ENCODE results near the gene ERAL1. TPM values are rescaled to one million over a fixed set of nuclear protein-coding genes. Genes with fewer than 3 reads are reported as not detected.
"Not testable (repeated sequence)": the region's sequence is repeated elsewhere in the genome, so short reads cannot be mapped to it uniquely, and the experiment has no call there.

ERAL1 gene
- total and polyA plus RNA-seq, 2 experiments from 2014 or later: 32.3 to 77.1 TPM

DNA sequence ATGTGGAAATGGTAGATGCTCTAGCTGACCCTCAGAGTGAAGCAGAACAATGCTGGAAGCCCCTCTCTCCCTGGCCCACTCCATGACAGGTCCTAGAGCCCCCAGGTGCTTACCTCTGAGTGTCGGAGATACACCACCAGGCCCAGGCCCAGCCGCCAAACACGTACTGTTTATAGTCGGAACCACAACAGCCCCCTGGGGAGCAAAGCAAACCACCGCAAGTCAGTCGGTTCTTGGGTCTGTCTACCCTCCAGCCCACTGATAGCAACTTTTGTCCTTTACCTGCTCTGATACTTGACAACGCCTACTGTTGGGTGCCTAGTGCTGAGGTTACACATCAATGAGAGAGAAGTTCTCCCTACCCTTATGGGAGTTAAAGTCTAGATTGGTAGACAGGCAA lies 34.0 kb downstream of the ERAL1 start:
- Histone ChIP-seq H3K27me3 (no peaks in the 10 kb centered on the region), H3K9me3 (ENCODE audit: low read depth) (no peaks in the 10 kb centered on the region), H3K36me3 (no peaks in the 10 kb centered on the region), H3K27ac (no peak overlapping the region), H3K4me3 (no peak overlapping the region), H3K4me1 (ENCODE audit: low read depth) (peaks cover 5% of the 10 kb centered on the region)
- TF ChIP-seq, protein P1, sequence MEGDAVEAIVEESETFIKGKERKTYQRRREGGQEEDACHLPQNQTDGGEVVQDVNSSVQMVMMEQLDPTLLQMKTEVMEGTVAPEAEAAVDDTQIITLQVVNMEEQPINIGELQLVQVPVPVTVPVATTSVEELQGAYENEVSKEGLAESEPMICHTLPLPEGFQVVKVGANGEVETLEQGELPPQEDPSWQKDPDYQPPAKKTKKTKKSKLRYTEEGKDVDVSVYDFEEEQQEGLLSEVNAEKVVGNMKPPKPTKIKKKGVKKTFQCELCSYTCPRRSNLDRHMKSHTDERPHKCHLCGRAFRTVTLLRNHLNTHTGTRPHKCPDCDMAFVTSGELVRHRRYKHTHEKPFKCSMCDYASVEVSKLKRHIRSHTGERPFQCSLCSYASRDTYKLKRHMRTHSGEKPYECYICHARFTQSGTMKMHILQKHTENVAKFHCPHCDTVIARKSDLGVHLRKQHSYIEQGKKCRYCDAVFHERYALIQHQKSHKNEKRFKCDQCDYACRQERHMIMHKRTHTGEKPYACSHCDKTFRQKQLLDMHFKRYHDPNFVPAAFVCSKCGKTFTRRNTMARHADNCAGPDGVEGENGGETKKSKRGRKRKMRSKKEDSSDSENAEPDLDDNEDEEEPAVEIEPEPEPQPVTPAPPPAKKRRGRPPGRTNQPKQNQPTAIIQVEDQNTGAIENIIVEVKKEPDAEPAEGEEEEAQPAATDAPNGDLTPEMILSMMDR (IDR thresholded peaks at IDR 0.05; ENCODE audit: low read depth, low read length): no peak
- DNase-seq (ENCODE audit: low read depth in 1 of 2, low spot score in 1 of 2): no peak

DNA sequence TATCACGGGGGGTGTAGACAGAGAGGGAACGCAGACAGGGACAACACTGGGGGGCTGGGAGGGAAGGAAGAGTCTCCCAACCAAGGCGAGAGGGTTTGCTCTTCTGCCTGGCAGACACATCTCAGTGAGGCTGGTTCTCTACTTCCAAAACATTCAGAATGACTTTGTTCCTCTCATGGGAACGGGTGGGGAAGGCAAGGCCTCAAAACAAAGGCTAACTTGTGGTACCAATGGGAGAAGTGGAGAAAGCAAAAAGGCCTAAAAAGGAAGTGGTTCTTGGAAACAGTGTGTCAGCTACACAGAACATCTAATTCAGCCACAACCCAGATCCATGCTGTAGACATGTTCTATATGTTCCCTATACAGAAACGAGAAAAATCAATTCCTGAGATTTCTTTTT lies 35.2 kb downstream of the ERAL1 start:
- no peak overlapping the region for H3K4me3 ChIP-seq
- H3K36me3 ChIP-seq: no peaks in the 10 kb centered on the region
- TF ChIP-seq, protein P1 (IDR thresholded peaks at IDR 0.05; ENCODE audit: low read depth, low read length): no peak
- H3K27me3 ChIP-seq: no peaks in the 10 kb centered on the region
- H3K9me3 ChIP-seq (ENCODE audit: low read depth): no peaks in the 10 kb centered on the region
- DNase-seq (ENCODE audit: low read depth in 1 of 2, low spot score in 1 of 2): no peak
- H3K27ac ChIP-seq: no peak overlapping the region
- H3K4me1 ChIP-seq (ENCODE audit: low read depth): peaks cover 5% of the 10 kb centered on the region

DNA sequence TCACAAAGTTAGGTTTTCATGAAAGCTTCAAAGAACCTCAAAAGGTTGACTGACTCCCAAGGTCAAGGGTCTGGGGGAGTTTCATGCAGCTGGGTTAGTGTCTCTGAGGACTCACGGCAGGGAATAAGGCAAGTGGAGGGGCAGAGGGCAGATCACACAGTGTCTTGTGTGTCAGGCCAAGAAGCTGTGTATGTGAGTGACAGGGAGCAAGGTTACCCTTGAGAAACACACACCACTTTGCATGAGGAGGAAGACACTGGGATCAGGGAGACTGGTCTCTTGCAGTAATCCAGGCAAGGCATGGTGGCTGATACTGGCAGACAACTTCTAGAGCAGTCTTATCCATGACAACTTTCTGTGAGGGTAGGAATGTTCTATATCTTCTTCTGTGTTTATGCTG lies 36.4 kb downstream of the ERAL1 start:
- H3K27ac ChIP-seq: no peak overlapping the region
- H3K4me3 ChIP-seq: no peak overlapping the region
- H3K9me3 ChIP-seq (ENCODE audit: low read depth): no peaks in the 10 kb centered on the region
- no peaks in the 10 kb centered on the region for H3K27me3 ChIP-seq
- no peak for DNase-seq (ENCODE audit: low read depth in 1 of 2, low spot score in 1 of 2)
- TF ChIP-seq, protein P1 (IDR thresholded peaks at IDR 0.05; ENCODE audit: low read depth, low read length): no peak
- H3K36me3 ChIP-seq: no peaks in the 10 kb centered on the region
- peaks cover 12% of the 10 kb centered on the region for H3K4me1 ChIP-seq (ENCODE audit: low read depth)

- DNase-seq (ENCODE audit: low read depth in 1 of 2, low spot score in 1 of 2): no peak
- Histone ChIP-seq H3K4me1 (ENCODE audit: low read depth) (peaks cover 16% of the 10 kb centered on the region), H3K9me3 (ENCODE audit: low read depth) (no peaks in the 10 kb centered on the region), H3K27me3 (no peaks in the 10 kb centered on the region), H3K36me3 (no peaks in the 10 kb centered on the region), H3K4me3 (no peak overlapping the region), H3K27ac (no peak overlapping the region)
- TF ChIP-seq, protein P1 (IDR thresholded peaks at IDR 0.05; ENCODE audit: low read depth, low read length): no peak
Measured at GRCh38 chr17:28892024-28892423, 37.2 kb downstream of the ERAL1 start.

DNA sequence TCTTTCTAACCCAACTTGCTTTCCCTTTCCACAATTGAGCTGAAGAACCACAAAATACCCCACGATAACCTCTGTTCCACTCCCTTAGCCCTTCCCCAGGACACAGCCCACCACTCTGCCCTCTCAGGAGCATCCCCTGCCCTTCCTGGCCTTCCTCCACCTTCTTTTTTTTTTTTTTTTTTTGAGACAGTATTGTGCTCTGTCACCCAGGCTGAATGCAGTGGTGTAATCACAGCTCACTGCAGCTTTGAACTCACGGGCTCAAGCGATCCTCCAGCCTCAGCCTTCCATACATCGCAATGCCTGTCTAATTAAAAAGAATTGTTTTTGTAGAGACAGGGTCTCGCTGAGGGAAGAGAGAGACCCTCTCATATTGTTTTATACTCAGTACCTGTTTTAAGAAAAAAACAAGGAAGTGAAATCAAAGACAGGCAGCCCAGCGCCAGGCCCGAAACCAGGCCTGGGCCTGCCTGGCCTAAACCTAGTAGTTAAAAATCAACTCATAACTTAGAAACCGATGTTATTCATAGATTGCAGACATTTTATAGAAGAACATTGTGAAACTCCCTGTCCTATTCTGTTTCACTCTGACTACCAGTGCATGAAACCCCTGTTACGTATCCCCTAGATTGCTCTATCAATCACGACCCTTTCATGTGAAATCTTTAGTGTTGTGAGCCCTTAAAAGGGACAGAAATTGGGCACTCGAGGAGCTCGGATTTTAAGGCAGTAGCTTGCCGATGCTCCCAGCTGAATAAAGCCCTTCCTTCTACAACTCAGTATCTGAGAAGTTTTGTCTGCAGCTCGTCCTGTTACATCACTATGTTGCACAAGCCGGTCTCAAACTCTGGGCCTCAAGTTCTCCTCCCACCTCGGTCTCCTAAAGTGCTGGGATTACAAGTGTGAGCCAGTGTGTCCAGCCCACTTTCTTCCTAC lies 38.7 kb downstream of the ERAL1 start:
- H3K27me3 ChIP-seq; H3K27ac ChIP-seq; H3K36me3 ChIP-seq; H3K9me3 ChIP-seq (ENCODE audit: low read depth); H3K4me3 ChIP-seq: not testable (repeated sequence)
- DNase-seq (ENCODE audit: low read depth in 1 of 2, low spot score in 1 of 2): peak in 1 of 2 donors; percentile 58
- peaks cover 12% of the 10 kb centered on the region for H3K4me1 ChIP-seq (ENCODE audit: low read depth)

DNA sequence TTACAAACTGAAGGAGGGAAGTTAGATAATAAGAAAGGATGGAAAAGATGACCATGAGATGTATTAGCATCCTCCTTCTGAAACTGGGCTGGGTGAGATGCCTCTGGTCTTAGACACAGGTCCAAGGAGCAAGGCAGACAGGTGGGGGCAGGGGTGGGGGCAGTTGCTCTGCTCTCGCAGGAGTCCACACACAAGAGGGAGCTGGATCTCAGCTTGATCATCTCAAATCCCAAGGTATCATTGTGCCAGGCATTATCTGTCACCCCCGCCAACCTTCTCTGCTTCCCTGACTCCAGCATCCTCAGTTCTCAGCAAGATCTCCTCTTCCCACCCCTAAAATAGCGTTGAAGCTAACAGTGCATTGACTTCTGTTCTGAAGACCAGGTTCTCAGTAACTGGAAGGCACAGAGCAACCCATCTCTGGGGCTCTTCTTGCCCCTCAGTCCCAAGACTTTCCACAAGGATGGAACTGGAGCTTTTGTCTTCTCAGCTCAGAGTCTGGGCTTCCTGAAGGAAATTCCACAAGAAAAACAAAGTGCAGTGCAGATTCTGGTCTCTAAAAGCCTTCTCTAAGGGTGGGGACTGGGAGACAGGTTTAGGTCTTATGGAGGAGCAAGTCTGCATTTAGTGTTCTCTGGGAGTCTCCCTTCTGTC lies 41.1 kb downstream of the ERAL1 start:
- no peak for DNase-seq (ENCODE audit: low read depth in 1 of 2, low spot score in 1 of 2)
- peak overlapping the region; percentile 74 for H3K27ac ChIP-seq
- H3K4me3 ChIP-seq: peak overlapping the region; percentile 80

More for the DNA sequence above, 41.1 kb downstream of the ERAL1 start:
- Histone ChIP-seq H3K27me3 (no peaks in the 10 kb centered on the region), H3K36me3 (no peaks in the 10 kb centered on the region), H3K4me1 (ENCODE audit: low read depth) (peaks cover 12% of the 10 kb centered on the region), H3K9me3 (ENCODE audit: low read depth) (no peaks in the 10 kb centered on the region)
- TF ChIP-seq, protein P1 (IDR thresholded peaks at IDR 0.05; ENCODE audit: low read depth, low read length): no peak

Measured in cardiac muscle cell (in vitro differentiated cells and primary cell).